ENCODE results near the gene PGK1.

DNA sequence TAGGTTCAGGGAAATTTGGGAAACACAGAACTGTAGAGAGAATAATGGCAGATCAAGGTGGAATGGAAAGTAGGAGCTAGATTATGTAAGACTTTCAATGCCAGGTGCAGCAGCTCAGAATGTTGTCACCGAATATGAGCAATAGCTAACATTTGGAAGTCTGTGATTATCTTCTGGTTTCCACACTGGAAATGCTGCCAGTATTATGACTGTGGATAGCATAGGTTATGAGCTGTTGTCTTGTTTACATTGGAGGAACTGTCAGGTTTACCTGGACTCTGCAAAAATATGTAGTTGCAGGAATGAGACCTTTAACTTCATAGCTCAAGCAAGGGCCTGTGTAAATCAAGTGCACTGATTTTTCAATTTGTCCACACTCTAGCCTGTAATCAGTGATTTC lies 61.4 kb downstream of the PGK1 start:
- TF ChIP-seq POLR2AphosphoS5 (IDR thresholded peaks at IDR 0.05), result no peak
- no peak for TF ChIP-seq POLR2A (IDR thresholded peaks at IDR 0.05)
- TF ChIP-seq, protein P1, sequence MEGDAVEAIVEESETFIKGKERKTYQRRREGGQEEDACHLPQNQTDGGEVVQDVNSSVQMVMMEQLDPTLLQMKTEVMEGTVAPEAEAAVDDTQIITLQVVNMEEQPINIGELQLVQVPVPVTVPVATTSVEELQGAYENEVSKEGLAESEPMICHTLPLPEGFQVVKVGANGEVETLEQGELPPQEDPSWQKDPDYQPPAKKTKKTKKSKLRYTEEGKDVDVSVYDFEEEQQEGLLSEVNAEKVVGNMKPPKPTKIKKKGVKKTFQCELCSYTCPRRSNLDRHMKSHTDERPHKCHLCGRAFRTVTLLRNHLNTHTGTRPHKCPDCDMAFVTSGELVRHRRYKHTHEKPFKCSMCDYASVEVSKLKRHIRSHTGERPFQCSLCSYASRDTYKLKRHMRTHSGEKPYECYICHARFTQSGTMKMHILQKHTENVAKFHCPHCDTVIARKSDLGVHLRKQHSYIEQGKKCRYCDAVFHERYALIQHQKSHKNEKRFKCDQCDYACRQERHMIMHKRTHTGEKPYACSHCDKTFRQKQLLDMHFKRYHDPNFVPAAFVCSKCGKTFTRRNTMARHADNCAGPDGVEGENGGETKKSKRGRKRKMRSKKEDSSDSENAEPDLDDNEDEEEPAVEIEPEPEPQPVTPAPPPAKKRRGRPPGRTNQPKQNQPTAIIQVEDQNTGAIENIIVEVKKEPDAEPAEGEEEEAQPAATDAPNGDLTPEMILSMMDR (IDR thresholded peaks at IDR 0.05 in 8 of 11, conservative IDR thresholded peaks at IDR 0.05 in 3 of 11), result no peak
